GM12891 (cell line): Measurements from ENCODE around the gene ACKR3.

ENCODE experiments used
- DNase-seq: peaks from one replicate; pipeline ENCODE4 v3.0.0; 2011; ENCODE audit warnings: low spot score; ENCODE audit not compliant: insufficient read length
- FAIRE-seq: peaks from 2 replicates; lab custom pipeline; 2011; peaks lifted over from hg19 to GRCh38; lab: Jason Lieb, UNC
- PAX5 ChIP-seq: IDR thresholded peaks from 2 replicates; pipeline ENCODE4 v1.6.1; 2011; ENCODE audit warnings: low read length, moderate library complexity, mild to moderate bottlenecking; ENCODE audit not compliant: insufficient read depth, severe bottlenecking
- POLR2A ChIP-seq: IDR thresholded peaks from 2 replicates; pipeline ENCODE4 v1.6.1; 2011; ENCODE audit warnings: low read depth, low read length, control low read depth
- POLR2AphosphoS5 ChIP-seq: IDR thresholded peaks from 2 replicates; pipeline ENCODE4 v1.6.1; 2011; ENCODE audit warnings: low read depth, low read length, control low read depth
- POU2F2 ChIP-seq: IDR thresholded peaks from 2 replicates; pipeline ENCODE4 v1.6.1; 2011; ENCODE audit warnings: low read depth, mild to moderate bottlenecking, control low read depth, low read length, moderate library complexity
- SPI1 ChIP-seq: IDR thresholded peaks from 2 replicates; pipeline ENCODE4 v1.6.1; 2011; ENCODE audit warnings: low read depth, low read length, control low read depth
- TAF1 ChIP-seq: IDR thresholded peaks from 2 replicates; pipeline ENCODE4 v1.6.1; 2011; ENCODE audit warnings: low read depth, low read length, control low read depth

The ACKR3 gene

DNA sequence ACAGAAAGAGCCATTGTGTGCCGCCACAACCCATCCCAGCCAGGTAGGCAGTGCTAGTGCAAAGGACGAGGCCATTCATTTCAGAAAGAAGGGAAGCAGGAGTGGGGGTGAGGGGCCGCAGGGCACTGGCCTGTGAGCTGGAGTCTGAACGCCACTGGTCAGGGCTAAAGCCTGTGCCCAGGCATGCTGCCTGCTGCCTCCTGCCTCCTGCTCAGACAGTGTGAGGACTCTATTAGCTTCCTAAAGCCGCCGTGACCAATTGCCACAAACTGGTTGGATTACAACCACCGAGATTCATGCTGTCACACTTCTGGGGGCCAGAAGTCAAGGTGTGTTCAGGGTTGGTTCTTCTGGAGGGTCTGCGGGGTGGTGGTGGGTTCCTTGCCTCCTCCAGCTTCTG lies 21.2 kb downstream of the ACKR3 start:
- no peak for TF ChIP-seq POU2F2
- TF ChIP-seq TAF1 = no peak
- no peak for FAIRE-seq

DNA sequence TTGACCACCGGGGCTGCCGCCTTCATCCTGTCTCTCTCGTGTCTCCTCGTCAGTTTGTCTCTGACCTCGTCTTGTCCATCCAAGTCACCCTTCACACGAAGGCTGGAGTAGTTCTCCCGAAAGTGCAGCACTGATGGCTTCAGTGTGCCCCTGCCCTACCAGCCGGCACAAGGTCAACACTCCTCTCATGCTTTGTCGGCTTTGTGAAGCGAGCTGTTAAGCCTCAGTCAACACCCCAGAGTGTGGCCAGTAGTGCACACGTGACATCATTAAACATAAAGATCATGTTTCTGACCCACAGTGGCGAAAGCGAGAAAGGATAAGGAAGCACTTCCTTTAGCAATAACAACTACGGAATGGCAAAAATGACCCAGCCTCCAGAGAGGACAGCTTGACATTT lies 23.2 kb downstream of the ACKR3 start:
- no peak for FAIRE-seq
- TF ChIP-seq PAX5 (no peak), SPI1 (no peak), POLR2A (no peak), TAF1 (no peak), POU2F2 (no peak), POLR2AphosphoS5 (no peak)
- DNase-seq = no peak

More for the DNA sequence above, 21.2 kb downstream of the ACKR3 start:
- no peak for DNase-seq

DNA sequence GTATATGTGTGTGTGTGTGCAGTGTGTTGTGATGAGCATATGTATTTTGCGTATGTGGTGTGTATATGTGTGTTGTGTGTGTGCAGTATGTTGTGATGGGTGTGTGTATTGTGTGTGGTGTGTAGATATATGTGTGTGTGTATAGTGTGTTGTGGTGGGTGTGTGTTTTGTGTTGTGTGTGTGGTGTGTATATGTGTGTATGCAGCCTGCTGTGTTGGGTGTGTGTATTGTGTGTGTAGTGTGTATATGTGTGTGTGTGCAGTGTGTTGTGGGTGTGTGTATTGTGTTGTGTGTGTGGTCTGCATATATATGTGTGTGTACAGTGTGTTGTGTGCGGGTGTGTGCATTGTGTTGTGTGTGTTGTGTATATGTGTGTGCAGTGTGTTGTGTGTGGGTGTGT lies 23.9 kb downstream of the ACKR3 start:
- TF ChIP-seq POLR2AphosphoS5 = no peak
- no peak for TF ChIP-seq TAF1
- no peak for TF ChIP-seq PAX5
- TF ChIP-seq SPI1 = no peak
- TF ChIP-seq POU2F2 = no peak
- no peak for TF ChIP-seq POLR2A
- FAIRE-seq (no peak), DNase-seq (no peak)

DNA sequence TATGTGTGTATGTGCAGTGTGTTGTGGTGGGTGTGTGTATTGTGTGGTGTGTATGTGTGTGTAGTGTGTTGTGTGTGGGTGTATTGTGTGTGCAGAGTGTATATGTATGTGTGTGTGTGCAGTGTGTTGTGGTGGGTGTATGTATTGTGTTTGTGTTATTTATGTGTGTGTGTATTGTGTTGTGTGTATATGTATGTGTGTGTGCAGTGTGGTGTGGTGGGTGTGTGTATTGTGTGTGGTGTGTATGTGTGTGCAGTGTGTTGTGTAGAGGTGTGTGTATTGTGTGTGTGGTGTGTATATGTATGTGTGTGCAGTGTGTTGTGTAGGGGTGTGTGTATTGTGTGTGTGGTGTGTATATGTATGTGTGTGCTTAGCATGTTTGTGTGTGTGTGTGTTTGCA lies 24.3 kb downstream of the ACKR3 start:
- DNase-seq (no peak), FAIRE-seq (peak; percentile 88)
- TF ChIP-seq POLR2A (no peak), TAF1 (no peak), SPI1 (no peak), PAX5 (no peak), POLR2AphosphoS5 (no peak), POU2F2 (no peak)

DNA sequence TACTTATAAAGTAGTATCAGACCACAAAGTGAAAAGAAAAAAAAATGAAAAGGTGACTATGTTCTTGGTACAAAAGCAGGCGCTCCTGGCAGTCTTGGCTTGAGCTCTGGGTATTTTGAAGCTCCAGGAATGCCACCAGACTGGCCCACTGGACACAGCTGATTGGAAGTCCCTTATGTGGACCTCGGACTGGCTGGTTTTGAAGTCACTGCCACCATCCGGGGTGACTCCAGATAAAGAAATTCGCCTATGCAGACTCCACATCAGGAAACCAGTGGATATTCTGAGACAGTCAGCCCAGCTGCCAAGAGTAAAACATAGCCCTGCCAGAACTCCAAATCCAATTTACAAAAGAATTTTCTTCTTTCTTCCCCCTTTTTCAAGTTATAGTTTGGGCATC lies 28.0 kb downstream of the ACKR3 start:
- DNase-seq = no peak
- FAIRE-seq = no peak
- TF ChIP-seq POLR2AphosphoS5 = no peak
- TF ChIP-seq POLR2A = no peak
- TF ChIP-seq PAX5 = no peak

DNA sequence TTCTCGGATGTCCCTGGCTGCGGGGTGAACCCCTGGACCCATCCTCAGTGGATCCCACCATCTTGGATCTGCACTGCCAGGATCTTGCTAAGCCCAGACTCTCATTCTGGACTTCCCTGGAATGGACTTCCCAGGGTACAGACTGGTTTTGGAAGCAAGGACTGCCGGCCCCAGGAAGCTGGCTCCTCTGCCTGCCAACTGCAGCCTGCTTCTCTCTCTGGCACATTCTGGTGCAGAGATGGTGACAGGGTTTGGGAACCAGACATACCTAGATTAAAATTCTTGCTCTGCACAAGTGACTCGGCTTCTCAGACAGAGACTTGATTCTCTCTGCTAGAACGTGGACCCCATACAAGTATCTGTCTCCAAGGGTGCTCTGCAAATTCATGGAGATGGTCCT lies 29.4 kb downstream of the ACKR3 start:
- DNase-seq (no peak), FAIRE-seq (no peak)
- no peak for TF ChIP-seq TAF1
- TF ChIP-seq POU2F2 = no peak
- no peak for TF ChIP-seq PAX5
- no peak for TF ChIP-seq SPI1
- no peak for TF ChIP-seq POLR2A
- TF ChIP-seq POLR2AphosphoS5 = no peak

DNA sequence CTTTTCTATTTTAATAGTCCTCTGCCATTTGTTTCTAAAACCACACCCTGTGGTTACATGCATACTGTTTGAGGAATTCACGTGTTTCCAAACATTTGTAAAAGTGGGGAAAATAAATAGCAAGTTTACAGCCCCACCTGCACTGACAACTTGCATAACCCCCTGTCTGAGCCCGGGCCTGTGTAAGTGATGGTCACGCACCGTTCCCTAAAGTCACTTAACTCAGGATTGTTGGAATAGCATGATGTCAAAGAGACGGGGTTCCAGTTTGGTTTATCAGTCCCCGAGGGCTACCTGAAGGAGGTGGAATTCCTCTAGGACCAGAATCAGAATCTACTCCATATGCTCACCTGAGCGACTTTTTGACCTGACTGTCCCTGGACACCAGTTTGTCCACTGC lies 30.5 kb downstream of the ACKR3 start:
- no peak for TF ChIP-seq TAF1
- no peak for TF ChIP-seq POLR2A
- TF ChIP-seq POLR2AphosphoS5 = no peak
- no peak for TF ChIP-seq SPI1
- no peak for TF ChIP-seq POU2F2
- TF ChIP-seq PAX5 = no peak
- FAIRE-seq (no peak), DNase-seq (no peak)

DNA sequence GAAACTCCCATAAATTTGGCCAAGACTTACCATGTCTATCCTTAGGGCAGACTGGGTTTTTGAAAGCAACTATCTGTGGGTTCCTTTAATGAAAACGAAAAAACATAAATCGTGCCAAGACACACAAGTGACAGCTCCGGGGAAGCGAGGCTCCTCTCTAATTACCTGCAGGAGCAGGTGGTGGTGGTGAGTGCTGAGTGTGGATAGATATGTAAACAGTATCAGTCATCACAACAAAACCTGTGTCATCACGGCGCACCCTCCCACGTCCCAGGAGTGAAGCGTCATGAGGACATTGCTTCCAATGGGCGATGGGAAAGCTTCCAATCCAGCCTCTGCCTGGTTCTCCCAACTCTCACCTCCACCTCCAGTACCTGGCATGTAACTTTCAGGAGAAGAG lies 31.3 kb downstream of the ACKR3 start:
- TF ChIP-seq PAX5 = no peak
- no peak for TF ChIP-seq POLR2A
- no peak for TF ChIP-seq POU2F2
- TF ChIP-seq TAF1 = no peak
- no peak for TF ChIP-seq POLR2AphosphoS5
- TF ChIP-seq SPI1 = no peak
- FAIRE-seq = no peak

DNA sequence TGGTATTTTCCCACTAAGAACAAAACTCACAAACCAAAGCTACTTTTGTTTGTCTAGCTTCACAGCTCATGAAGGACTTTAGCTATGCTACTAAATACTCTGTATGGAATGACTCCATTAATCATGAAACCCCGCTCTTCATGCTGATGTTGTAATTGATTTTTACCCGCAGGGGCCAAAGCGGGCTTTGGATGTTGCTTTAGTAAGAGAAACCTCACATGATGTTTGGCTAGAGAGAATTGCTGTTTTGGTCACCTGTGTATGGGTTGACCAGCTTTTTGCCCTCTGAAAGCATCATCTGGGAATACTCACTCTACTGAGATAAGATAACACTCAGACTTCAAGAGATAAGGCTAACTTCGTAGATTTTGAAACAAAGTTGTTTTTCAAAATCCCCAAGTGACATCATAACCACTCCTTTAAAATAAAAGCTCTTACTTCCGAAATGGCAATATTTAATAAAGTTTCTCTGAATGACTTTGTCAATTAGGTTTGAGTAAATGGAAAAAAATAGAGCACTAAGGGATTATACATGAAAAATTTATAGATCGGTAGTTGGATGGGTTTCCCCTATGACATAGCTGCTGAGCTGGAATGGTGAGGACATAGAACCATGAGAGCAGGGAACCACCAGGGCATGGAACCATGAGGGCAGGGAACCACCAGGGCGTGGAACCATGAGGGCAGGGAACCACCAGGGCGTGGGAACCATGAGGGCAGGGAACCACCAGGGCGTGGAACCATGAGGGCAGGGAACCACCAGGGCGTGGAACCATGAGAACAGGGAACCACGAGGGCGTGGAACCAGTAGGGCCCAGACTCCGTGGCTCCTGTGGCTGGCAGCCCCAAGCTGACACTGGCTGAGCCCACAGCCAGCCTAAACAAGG lies 31.9 kb downstream of the ACKR3 start:
- no peak for TF ChIP-seq PAX5
- no peak for TF ChIP-seq POLR2AphosphoS5
- no peak for TF ChIP-seq POLR2A
- TF ChIP-seq POU2F2 = no peak
- TF ChIP-seq TAF1 = no peak
- TF ChIP-seq SPI1 = no peak
- FAIRE-seq = no peak
- DNase-seq = no peak

More for the DNA sequence above, 31.3 kb downstream of the ACKR3 start:
- DNase-seq = no peak

DNA sequence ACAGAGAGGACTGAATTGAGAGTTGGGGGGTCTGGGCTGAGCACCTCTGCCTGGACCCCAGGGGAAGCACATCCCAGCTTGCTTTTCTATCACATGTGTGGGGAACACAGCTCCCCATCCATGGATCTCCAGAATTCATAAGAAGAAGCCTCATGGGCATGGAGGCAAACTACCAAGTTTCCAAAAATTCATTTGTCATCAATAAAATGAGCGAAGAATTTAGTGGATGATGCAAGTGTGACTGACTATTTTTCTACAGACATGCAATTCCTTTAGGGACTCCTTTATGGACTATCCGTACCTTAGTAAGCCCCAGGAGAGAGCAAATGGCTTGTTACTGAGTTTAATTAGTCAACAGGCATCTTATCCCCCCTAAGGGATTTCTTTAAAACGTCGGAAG lies 33.1 kb downstream of the ACKR3 start:
- FAIRE-seq = no peak
- TF ChIP-seq POLR2A (no peak), TAF1 (no peak), SPI1 (no peak), PAX5 (no peak), POLR2AphosphoS5 (no peak), POU2F2 (no peak)
- no peak for DNase-seq
